ENCODE results near the gene TRUB1. TPM values are rescaled to one million over a fixed set of nuclear protein-coding genes. Genes with fewer than 3 reads are reported as not detected.

TRUB1 gene
- polyA plus RNA-seq, 1 experiment, result 10.2 TPM

DNA sequence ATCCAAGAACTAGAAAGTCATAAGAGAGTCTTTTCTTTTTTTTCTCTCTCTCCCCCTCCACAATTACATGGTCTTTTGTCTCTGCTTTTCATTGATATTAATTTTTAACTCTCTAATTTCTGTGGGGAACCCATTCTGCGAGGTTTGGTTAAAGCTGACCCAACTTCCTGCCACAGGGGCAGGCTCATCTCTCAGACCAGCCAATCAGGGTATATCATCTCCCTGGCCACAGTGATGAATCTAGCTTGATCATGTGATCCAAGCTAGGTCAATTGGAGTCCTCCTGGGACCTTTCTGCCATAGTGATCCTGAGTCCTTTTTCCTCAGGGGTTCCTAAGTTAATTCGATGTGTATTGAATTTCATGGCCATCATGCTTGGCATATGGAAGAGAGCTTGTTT lies 38.0 kb upstream of the TRUB1 start:
- TF ChIP-seq, protein P1, sequence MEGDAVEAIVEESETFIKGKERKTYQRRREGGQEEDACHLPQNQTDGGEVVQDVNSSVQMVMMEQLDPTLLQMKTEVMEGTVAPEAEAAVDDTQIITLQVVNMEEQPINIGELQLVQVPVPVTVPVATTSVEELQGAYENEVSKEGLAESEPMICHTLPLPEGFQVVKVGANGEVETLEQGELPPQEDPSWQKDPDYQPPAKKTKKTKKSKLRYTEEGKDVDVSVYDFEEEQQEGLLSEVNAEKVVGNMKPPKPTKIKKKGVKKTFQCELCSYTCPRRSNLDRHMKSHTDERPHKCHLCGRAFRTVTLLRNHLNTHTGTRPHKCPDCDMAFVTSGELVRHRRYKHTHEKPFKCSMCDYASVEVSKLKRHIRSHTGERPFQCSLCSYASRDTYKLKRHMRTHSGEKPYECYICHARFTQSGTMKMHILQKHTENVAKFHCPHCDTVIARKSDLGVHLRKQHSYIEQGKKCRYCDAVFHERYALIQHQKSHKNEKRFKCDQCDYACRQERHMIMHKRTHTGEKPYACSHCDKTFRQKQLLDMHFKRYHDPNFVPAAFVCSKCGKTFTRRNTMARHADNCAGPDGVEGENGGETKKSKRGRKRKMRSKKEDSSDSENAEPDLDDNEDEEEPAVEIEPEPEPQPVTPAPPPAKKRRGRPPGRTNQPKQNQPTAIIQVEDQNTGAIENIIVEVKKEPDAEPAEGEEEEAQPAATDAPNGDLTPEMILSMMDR (IDR thresholded peaks at IDR 0.05; ENCODE audit: insufficient read depth, low read depth, low read length), result no peak
- no peaks in the 10 kb centered on the region for H3K27me3 ChIP-seq (ENCODE audit: control insufficient read depth, insufficient read depth, low read length)
- no peak overlapping the region for H3K4me3 ChIP-seq (ENCODE audit: low read depth, low read length)
- CTCF ChIA-PET, result interaction anchor here (1.5 to 2.9 kb wide), 2 partner anchors 20 to 23 kb away, joined by 4 to 10 read pairs; no protein-coding TSS in a partner anchor
- POLR2A ChIA-PET, result no interaction called here
- no peaks in the 10 kb centered on the region for H3K36me3 ChIP-seq (ENCODE audit: control insufficient read depth, insufficient read depth, low read length)
- no peak for DNase-seq (ENCODE audit: low read depth)

DNA sequence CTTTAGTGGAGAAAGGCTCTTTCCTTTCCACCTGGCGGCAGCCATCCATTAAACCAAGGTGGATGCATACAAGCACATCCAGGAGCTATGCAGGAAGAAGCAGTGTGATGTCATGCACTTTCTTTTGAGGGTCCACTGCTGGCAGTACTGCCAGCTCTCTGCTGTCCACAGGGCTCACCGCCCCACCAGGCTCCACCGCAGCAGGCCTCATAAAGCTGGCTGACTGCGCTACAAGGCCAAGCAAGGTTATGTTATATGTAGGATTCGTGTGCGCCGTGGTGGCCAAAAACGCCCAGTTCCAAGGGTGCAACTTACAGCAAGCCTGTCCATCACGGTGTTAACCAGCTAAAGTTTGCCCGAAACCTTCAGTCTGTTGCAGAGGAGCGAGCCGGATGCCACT lies 37.3 kb upstream of the TRUB1 start:
- DNase-seq (ENCODE audit: low read depth), result no peak
- TF ChIP-seq, protein P1 (IDR thresholded peaks at IDR 0.05; ENCODE audit: insufficient read depth, low read depth, low read length), result no peak
- CTCF ChIA-PET, result interaction anchor here (1.5 to 2.9 kb wide), 2 partner anchors 21 to 24 kb away, joined by 4 to 10 read pairs; no protein-coding TSS in a partner anchor
- H3K36me3 ChIP-seq (ENCODE audit: control insufficient read depth, insufficient read depth, low read length), result no peaks in the 10 kb centered on the region
- H3K27me3 ChIP-seq (ENCODE audit: control insufficient read depth, insufficient read depth, low read length), result no peaks in the 10 kb centered on the region
- no peak overlapping the region for H3K4me3 ChIP-seq (ENCODE audit: low read depth, low read length)
- POLR2A ChIA-PET, result no interaction called here

DNA sequence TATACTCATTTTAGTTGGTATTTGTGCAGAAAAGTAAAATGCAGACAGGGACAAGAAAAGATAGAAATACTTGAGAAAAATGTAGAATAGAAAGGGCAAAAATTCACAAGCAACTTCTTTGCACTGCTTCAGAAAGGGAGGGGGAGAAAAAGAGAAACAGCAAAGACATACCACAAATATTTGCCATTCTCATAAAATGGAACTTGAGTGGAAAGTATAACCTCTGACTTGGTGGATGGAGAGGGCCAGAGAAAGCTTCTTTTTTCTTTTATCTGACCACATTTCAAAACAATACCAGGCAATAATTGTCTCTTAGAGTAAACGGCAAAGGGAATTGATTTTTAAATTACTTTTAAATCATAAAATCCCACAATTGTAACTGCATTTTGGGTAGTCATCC lies 35.8 kb upstream of the TRUB1 start:
- Histone ChIP-seq H3K36me3 (ENCODE audit: control insufficient read depth, insufficient read depth, low read length) (no peaks in the 10 kb centered on the region), H3K4me3 (ENCODE audit: low read depth, low read length) (no peak overlapping the region), H3K27me3 (ENCODE audit: control insufficient read depth, insufficient read depth, low read length) (no peaks in the 10 kb centered on the region)
- DNase-seq (ENCODE audit: low read depth), result peak; percentile 39
- CTCF ChIA-PET, result interaction anchor here (2.9 kb wide), 1 partner anchor 23 kb away, joined by 10 read pairs; no protein-coding TSS in a partner anchor
- TF ChIP-seq, protein P1 (IDR thresholded peaks at IDR 0.05; ENCODE audit: insufficient read depth, low read depth, low read length), result no peak
- POLR2A ChIA-PET, result no interaction called here

DNA sequence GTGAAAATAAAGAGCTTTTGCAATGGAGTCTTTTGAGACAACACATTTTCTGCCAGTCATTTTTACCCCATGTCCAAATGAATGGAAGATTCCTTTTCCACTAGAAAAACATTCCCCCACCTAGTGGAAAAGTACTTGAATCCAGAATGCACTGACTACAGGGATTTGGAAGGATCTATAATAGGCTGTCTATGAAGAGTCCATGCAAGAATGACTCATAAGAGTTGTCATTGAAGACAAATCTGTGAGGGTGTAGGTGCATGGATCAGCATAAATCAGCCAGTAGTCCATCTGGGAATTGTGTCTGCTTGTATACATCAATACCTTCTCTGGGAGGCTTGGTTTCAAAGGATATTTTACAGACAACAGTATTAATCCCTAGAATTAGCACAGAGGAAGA lies 32.5 kb upstream of the TRUB1 start:
- TF ChIP-seq, protein P1 (IDR thresholded peaks at IDR 0.05; ENCODE audit: insufficient read depth, low read depth, low read length), result no peak
- no peak for DNase-seq (ENCODE audit: low read depth)
- Histone ChIP-seq H3K27me3 (ENCODE audit: control insufficient read depth, insufficient read depth, low read length) (no peaks in the 10 kb centered on the region), H3K36me3 (ENCODE audit: control insufficient read depth, insufficient read depth, low read length) (no peaks in the 10 kb centered on the region), H3K4me3 (ENCODE audit: low read depth, low read length) (no peak overlapping the region)
- POLR2A ChIA-PET, result no interaction called here
- CTCF ChIA-PET, result no interaction called here

DNA sequence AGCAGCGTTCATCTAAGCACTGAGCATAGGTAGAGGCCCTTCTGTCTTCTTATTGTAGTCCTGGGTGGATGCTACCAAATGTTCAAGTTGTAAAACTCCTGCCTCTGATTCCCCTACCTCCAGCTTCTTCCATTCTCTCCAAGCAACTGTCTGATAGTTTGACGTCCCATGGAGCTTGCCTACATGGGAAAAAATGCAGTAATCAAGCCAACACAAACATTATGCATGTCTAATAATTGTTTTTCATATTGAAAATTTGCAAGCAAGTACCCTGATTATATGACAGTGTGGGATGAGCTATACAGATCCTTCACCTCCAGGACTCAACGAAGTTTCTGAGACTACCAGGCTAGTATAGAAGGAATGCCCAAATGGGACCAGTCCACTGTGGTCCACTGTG lies 31.0 kb upstream of the TRUB1 start:
- no peak for DNase-seq (ENCODE audit: low read depth)
- ChIA-PET POLR2A (no interaction called here), CTCF (interaction anchor here (1.3 kb wide), 1 partner anchor 9 kb away, joined by 6 read pairs; no protein-coding TSS in a partner anchor)
- H3K4me3 ChIP-seq (ENCODE audit: low read depth, low read length), result no peak overlapping the region
- no peaks in the 10 kb centered on the region for H3K36me3 ChIP-seq (ENCODE audit: control insufficient read depth, insufficient read depth, low read length)
- TF ChIP-seq, protein P1 (IDR thresholded peaks at IDR 0.05; ENCODE audit: insufficient read depth, low read depth, low read length), result no peak
- no peaks in the 10 kb centered on the region for H3K27me3 ChIP-seq (ENCODE audit: control insufficient read depth, insufficient read depth, low read length)

Measured in BJ (cell line).